Measurements from ENCODE around the gene ENOX1. TPM values are rescaled to one million over a fixed set of nuclear protein-coding genes. Genes with fewer than 3 reads are reported as not detected.

The ENOX1 gene
- total and polyA plus RNA-seq, 9 of the 15 experiments (the other 6 are each of a cell fraction or from before 2014, with no cell fraction given) = not detected

GRCh38 chr13:43368003-43368402 lies 418.8 kb downstream of the ENOX1 start:
- Histone ChIP-seq H3K4me2 (ENCODE audit: insufficient read depth, low read length) (no peak overlapping the region), H3K9me1 (ENCODE audit: control insufficient read depth, insufficient read depth, low read length) (no peaks in the 10 kb centered on the region), H3K9ac (ENCODE audit: insufficient read depth in 1 of 2, low read depth in 2 of 2, low read length in 2 of 2) (no peak overlapping the region), H3K36me3 (ENCODE audit: control insufficient read depth, insufficient read depth, low read length) (no peaks in the 10 kb centered on the region), H4K20me1 (replicated peaks; ENCODE audit: control insufficient read depth, insufficient read depth, low read length) (no peaks in the 10 kb centered on the region), H3K27me3 (ENCODE audit: control insufficient read depth in 2 of 2, insufficient read depth in 2 of 2, low read length in 2 of 2) (no peaks in the 10 kb centered on the region; a peak in 1 of 5 replicates), H3K9me3 (replicated peaks; ENCODE audit: control insufficient read depth, insufficient read depth, low read depth, low read length) (no peaks in the 10 kb centered on the region), H3K4me1 (replicated peaks in 1 of 2; ENCODE audit: control insufficient read depth in 2 of 2, insufficient read depth in 2 of 2, low read length in 2 of 2) (no peaks in the 10 kb centered on the region), H3K27ac (ENCODE audit: extremely low read depth, low read depth, low read length) (no peak overlapping the region), H3K4me3 (no peak overlapping the region), H2AFZ (ENCODE audit: low read depth, low read length) (no peak overlapping the region), H3K79me2 (ENCODE audit: control insufficient read depth, insufficient read depth, low read length) (no peaks in the 10 kb centered on the region)
- BruUV-seq (replicated peaks) = no TSS peak
- ChIA-PET CTCF (ENCODE audit: low intra/inter-chr PET ratio) (no interaction called here), POLR2A (no interaction called here)
- WGBS (ENCODE audit: insufficient coverage, low coverage, missing lambda C conversion rate) = 0% methylated on average over 3 of the region's 3 CpGs
- ATAC-seq (no peak), FAIRE-seq (no peak), DNase-seq (ENCODE audit: extremely low read depth in 1 of 4, low spot score in 3 of 4) (no peak)
- in situ Hi-C loops (cut with MboI) (no loop called here), intact Hi-C loops (cut with micrococcal nuclease) (no loop called here)
- TF ChIP-seq ZZZ3 (IDR thresholded peaks at IDR 0.05) = no peak
- TF ChIP-seq DMBX1 (CRISPR knock-in tag; IDR thresholded peaks at IDR 0.05; ENCODE audit: borderline replicate concordance) = no peak
- no peak for TF ChIP-seq RBBP5 (IDR thresholded peaks at IDR 0.05; ENCODE audit: borderline replicate concordance, insufficient read depth, low read length, poor library complexity, severe bottlenecking)
- TF ChIP-seq ARID1B (IDR thresholded peaks at IDR 0.05) = no peak
- TF ChIP-seq ELF4 (CRISPR knock-in tag; IDR thresholded peaks at IDR 0.05) = no peak
- no peak for TF ChIP-seq CBFB (CRISPR knock-in tag; IDR thresholded peaks at IDR 0.05)
- TF ChIP-seq MLLT1 (IDR thresholded peaks at IDR 0.05) = no peak
- TF ChIP-seq HLTF (IDR thresholded peaks at IDR 0.05) = no peak
- TF ChIP-seq ZNF764 (CRISPR knock-in tag; IDR thresholded peaks at IDR 0.05; ENCODE audit: low read depth) = no peak
- no peak for TF ChIP-seq ZNF780A (CRISPR knock-in tag; IDR thresholded peaks at IDR 0.05)
- TF ChIP-seq L3MBTL2 (IDR thresholded peaks at IDR 0.05) = no peak
- no peak for TF ChIP-seq FOSL1 (tag; conservative IDR thresholded peaks at IDR 0.05)
- no peak for TF ChIP-seq NFE2 (IDR thresholded peaks at IDR 0.05; ENCODE audit: low read depth)
- TF ChIP-seq SMAD1 (IDR thresholded peaks at IDR 0.05; ENCODE audit: low read depth, low read length, partially characterized antibody) = no peak
- no peak for TF ChIP-seq ZNF740 (CRISPR knock-in tag; IDR thresholded peaks at IDR 0.05)
- no peak for TF ChIP-seq ZNF740 (tag; IDR thresholded peaks at IDR 0.05)
- TF ChIP-seq ADNP (tag; IDR thresholded peaks at IDR 0.05) = no peak
- TF ChIP-seq RAD21 (CRISPR knock-in tag; conservative IDR thresholded peaks at IDR 0.05 in 1 of 2, IDR thresholded peaks at IDR 0.05 in 1 of 2) = no peak
- TF ChIP-seq NEUROD1 (IDR thresholded peaks at IDR 0.05; ENCODE audit: borderline replicate concordance, low read depth, low read length, partially characterized antibody) = no peak
- no peak for TF ChIP-seq TFAM (CRISPR knock-in tag; conservative IDR thresholded peaks at IDR 0.05)
- no peak for TF ChIP-seq RBM14 (IDR thresholded peaks at IDR 0.05; ENCODE audit: borderline replicate concordance, insufficient read depth, low read depth, low read length)
